GM23338 (cell line): ENCODE measurements around the gene SPRY4.
"Not testable (repeated sequence)": the region's sequence is repeated elsewhere in the genome, so short reads cannot be mapped to it uniquely, and the experiment has no call there.

ENCODE experiments used
- CTCF ChIP-seq, 2 experiments: fragments of 200-600 bp in 1 of 2; sonication (generic) in 1 of 2; conservative IDR thresholded peaks; 2 replicates each; pipeline versions ENCODE4 v1.5.1 to v1.6.1; 2016 to 2017; ENCODE audit warnings: antibody characterized with exemption in 2 of 2, low read depth in 2 of 2, mild to moderate bottlenecking in 2 of 2, moderate library complexity in 1 of 2
- POLR2AphosphoS5 ChIP-seq: IDR thresholded peaks from 2 replicates; pipeline ENCODE4 v1.6.1; 2016; ENCODE audit warnings: antibody characterized with exemption, low read depth

- TF ChIP-seq CTCF (conservative IDR thresholded peaks at IDR 0.05; ENCODE audit: low read depth in 2 of 2); POLR2AphosphoS5: not testable (repeated sequence)
Measured at GRCh38 chr5:142333749-142334148, 8.9 kb upstream of the SPRY4 start.
